SW480 (cell line): ENCODE results near the gene PCDH9.
A peak's percentile ranks its signal among the peaks of the same experiment; 100 is the strongest.

ENCODE experiments used
- DNase-seq: peaks from one replicate; pipeline ENCODE4 v3.0.0-alpha.2; 2016; ENCODE audit warnings: low spot score

The PCDH9 gene

GRCh38 chr13:66969291-66969690 is 260.8 kb downstream of the PCDH9 start:
- DNase-seq, result no peak

DNA sequence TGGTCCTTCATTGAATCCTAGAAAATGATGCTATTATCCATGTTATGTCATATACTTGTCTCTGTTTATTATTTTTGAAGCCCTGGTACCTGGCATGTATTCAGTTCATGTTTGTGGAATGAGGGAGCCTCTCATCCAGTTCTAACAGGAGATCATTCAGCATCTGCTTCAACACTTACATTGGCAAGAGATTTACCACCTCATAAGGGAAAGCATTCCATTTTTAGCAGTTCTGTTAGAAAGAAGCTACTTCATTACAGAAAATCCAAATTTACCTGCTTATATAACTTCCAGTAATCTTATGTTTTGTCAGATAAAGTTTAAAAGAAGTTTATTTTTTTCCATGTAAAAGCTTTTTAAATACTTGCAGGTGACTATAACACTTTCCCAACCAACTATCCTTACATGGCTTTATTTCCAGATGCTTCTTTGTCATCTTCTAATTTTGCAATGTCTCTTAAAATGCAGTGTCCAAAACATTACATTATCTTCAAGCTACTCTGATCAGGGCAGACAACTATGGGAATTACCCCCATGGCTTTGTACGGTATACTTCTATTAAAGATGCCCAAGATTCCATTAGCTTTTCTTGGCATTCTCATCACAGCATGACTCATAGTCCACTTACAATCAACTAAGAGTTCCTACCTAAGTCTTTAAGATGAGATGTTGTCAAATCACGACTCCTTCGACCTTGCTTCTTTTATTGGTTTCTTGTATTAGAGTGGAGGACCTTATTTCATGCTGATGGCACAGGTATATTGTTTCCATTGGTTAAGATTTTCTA is 262.1 kb downstream of the PCDH9 start:
- no peak for DNase-seq

DNA sequence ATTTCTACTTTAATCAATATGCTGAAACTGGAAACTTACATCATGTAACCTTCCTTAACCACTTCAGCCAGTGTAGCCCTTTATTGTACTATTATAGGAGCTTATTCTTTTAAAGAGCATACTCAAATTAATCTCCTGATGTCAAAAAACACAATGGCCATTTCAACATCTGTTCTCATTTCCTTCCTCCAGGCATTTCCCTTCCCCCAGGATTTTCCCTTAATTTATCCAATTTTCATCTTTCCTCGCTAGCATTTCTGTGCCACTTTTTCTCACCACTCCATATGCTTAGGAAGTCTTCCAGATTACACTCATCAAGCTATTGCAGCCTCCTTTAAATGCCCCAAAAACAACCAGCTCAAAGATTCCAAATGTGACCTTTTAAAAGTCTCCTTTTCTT is 265.0 kb downstream of the PCDH9 start:
- no peak for DNase-seq

GRCh38 chr13:66962953-66963352 is 267.2 kb downstream of the PCDH9 start:
- no peak for DNase-seq

- DNase-seq, result no peak
Measured at GRCh38 chr13:66958611-66959010, 271.5 kb downstream of the PCDH9 start.

- DNase-seq, result no peak
Measured at GRCh38 chr13:66952507-66952906, 277.6 kb downstream of the PCDH9 start.

- no peak for DNase-seq
Measured at GRCh38 chr13:66951426-66951825, 278.7 kb downstream of the PCDH9 start.

DNA sequence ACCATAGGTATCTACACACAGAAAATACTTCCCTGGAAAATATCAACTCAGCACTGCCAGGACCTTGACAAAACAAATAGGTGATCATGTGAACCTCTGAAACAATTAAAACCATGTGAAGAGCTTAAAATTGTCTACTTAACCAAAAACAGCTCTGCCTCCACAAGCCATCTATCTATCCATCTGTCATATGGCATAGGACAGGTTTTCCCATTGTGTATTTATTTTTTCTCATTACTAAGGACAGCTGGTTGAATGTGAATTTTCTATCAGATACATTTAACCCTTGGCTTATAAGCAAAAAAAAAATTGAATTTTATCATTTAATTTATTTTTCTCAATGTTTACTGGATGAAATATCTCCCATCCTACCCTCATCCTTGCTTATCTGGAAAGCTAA is 279.5 kb downstream of the PCDH9 start:
- DNase-seq, result no peak

DNA sequence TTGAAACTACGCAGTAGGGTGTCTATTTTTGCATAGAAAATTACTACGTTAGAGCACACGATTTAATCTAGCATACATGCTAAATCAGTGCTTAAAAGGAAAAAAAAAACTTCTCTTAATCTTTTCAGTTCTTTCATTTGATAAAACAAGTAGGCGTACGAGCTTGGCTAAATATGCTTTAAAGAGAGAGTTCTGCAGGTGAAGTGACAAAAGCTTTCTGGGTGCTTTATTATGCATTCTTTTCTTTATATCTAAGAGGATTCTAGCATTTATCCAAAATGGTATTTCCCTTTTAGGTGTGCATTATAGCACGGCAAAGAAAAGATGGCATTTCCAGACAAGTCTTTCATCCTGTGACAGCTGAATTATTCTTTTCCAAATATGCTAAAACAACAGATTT is 281.2 kb downstream of the PCDH9 start:
- no peak for DNase-seq

GRCh38 chr13:66943530-66943929 is 286.6 kb downstream of the PCDH9 start:
- DNase-seq, result no peak

- DNase-seq, result no peak
Measured at GRCh38 chr13:66940113-66940512, 290.0 kb downstream of the PCDH9 start.

DNA sequence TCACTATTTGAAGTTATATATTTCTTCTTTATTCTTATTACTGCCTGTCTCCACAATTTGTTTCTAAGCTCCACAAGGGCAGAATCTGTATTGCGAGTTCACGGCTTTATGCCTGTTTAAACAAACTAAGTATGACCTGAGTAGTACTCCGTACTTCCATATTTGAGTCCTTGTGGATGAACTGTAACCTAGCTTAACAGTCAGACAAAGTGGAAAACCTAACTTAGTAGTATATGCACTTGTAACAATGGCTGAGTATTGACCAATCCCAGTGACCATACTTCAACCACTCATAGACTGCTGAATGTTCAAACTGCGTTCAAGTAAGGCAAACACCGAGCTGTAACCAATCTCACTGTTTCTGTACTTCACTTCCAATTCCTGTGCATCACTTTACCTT is 292.7 kb downstream of the PCDH9 start:
- DNase-seq, result no peak

- DNase-seq, result peak; percentile 4
Measured at GRCh38 chr13:66933994-66934393, 296.1 kb downstream of the PCDH9 start.

- DNase-seq, result no peak
Measured at GRCh38 chr13:66933527-66933926, 296.6 kb downstream of the PCDH9 start.

GRCh38 chr13:66927562-66927961 is 302.6 kb downstream of the PCDH9 start:
- DNase-seq, result no peak

- no peak for DNase-seq
Measured at GRCh38 chr13:66926851-66927524, 303.1 kb downstream of the PCDH9 start.

- no peak for DNase-seq
Measured at GRCh38 chr13:66926200-66926850, 303.8 kb downstream of the PCDH9 start.

DNA sequence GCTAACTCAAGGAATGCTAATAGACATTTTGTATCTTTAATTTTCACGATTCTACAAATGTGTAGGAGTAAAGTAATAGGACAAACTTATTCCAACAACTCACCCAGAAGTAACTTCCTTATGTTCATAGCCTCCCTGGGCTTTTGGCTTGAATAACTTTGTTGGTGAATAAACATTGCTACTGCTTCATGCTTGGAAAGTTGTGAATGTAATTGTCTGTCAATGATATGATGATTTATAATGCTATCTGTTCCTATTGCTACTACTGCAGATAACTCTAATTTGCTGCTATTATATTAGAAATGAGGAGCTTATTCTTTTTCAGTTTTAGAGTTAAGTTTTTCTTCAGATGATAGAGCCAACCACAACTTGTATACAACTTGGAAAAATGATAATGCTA is 307.7 kb downstream of the PCDH9 start:
- no peak for DNase-seq

GRCh38 chr13:66921437-66921836 is 308.7 kb downstream of the PCDH9 start:
- DNase-seq, result no peak

GRCh38 chr13:66915596-66916185 is 314.4 kb downstream of the PCDH9 start:
- DNase-seq, result no peak

DNA sequence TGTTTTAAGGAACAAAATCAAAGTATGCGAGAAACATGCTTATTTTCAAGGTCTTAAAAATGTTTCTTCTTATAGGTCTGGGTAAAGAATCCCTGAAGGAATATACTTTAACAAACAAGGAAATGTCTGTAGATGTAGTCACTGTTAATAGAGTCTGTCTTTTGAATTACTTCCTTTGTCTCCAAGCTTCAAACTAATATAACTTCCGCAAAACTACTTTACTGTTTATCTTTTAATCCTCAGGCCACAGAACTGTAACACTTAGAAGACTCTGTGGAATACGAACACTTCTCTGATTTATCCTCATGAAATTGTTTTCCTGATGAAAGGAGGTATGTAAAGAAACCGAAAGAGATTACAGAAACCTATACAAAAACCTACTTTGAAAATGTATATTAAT is 316.0 kb downstream of the PCDH9 start:
- no peak for DNase-seq

DNA sequence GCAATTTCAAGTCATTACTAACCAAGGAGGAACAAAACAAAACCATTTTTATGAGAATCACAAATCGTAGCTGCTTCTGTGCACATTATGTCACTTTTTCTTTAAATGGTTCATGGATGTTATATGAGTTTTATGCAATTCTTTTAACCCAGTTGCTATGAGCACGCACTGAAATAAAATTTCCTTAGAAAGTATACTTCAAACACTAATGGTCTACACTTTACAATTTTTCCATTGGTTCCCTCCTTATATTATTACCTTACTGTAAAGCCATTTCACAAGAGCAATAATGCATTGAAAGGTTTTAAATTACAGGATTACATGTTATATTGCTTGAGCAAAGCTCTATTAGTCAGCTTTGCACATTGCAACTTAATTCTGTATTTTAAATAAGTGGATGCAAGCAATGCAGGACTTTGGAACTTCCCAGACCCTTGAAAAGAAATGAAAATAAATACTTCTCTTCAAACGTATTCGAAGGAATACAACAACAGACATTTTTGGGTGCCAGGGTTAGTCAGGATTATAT is 318.7 kb downstream of the PCDH9 start:
- DNase-seq, result no peak

GRCh38 chr13:66899955-66900354 is 330.2 kb downstream of the PCDH9 start:
- no peak for DNase-seq
